ENCODE data around the gene PKP2.

- TF ChIP-seq CTCF (IDR thresholded peaks at IDR 0.05; ENCODE audit: low read depth, low read length, missing input control), result no peak
- TF ChIP-seq SP1 (IDR thresholded peaks at IDR 0.05), result no peak
- TF ChIP-seq GABPA (IDR thresholded peaks at IDR 0.05 in 1 of 2, conservative IDR thresholded peaks at IDR 0.05 in 1 of 2), result no peak
- no peak for TF ChIP-seq MAX (IDR thresholded peaks at IDR 0.05)
- no peak for TF ChIP-seq REST (IDR thresholded peaks at IDR 0.05)
- no peak for TF ChIP-seq RAD21 (IDR thresholded peaks at IDR 0.05)
- TF ChIP-seq JUND (IDR thresholded peaks at IDR 0.05), result no peak
- no peak for TF ChIP-seq EGR1 (IDR thresholded peaks at IDR 0.05; ENCODE audit: low read depth in 2 of 2)
- TF ChIP-seq TAF1 (conservative IDR thresholded peaks at IDR 0.05), result no peak
- TF ChIP-seq YY1 (IDR thresholded peaks at IDR 0.05), result no peak
- no peak for TF ChIP-seq ZBTB33 (IDR thresholded peaks at IDR 0.05)
- no peak for TF ChIP-seq RXRA (IDR thresholded peaks at IDR 0.05)
These were observed 37.2 kb downstream of the PKP2 start for GRCh38 chr12:32859389-32859788.

Data from liver (tissue), 3 donors.